NCI-H524 (cell line): ENCODE data around the gene NUDT16L1.
"Not testable (repeated sequence)": the region's sequence is repeated elsewhere in the genome, so short reads cannot be mapped to it uniquely, and the experiment has no call there.

ENCODE experiments used
- DNase-seq, 2 experiments: peaks; one replicate each; lab custom pipeline; 2025; lab: John Stamatoyannopoulos, UW

NUDT16L1 gene

DNA sequence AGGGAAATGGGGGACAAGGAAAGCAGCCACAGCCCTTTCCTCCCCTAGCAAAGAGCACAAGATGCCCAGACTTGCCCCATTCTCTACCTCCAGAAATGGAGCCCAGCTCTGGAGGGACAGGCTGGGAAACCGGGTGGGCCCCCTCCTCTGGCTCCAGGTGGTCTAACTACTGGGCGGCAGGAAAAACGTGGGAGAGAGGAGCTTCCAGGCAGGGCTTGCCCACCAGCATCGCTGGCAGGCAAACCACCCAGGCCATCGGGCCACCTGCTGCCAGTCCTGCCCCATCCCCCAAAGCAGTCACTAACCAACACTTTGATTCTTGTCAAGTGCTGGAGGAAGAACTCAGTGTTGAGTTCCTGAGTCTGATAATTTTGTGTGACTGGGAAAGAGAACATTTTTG lies 25.1 kb downstream of the NUDT16L1 start:
- DNase-seq = no peak

DNA sequence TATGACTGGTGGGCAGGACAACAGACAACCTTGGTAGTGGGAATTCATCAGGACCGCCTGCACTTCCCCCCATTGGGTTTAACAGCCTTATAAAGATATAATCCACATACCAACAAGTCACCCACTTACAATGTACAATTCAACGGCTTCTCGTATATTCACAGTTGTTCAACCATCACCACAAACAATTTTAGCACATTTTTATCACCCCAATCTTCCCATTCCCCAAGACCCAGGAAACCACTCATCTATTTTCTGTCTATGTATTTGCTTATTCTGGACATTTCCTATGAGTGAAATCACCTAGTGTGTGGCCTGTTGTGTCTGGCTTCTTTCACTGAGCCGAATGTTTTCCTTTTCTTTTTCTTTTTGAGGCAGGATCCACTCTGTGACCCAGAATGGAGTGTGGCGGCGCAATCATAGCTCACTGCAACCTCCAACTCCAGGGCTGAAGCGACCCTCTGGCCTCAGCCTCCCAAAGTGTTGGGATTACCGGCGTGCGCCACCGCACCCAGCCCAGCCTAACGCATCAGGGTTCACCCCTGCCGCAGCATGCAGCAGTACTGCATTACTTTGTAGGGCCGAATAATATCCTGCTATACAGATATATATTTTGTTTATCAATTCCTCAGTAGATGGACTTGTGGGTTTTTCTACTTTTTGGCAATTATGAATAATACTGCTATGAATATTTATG lies 29.9 kb downstream of the NUDT16L1 start:
- DNase-seq = no peak

DNA sequence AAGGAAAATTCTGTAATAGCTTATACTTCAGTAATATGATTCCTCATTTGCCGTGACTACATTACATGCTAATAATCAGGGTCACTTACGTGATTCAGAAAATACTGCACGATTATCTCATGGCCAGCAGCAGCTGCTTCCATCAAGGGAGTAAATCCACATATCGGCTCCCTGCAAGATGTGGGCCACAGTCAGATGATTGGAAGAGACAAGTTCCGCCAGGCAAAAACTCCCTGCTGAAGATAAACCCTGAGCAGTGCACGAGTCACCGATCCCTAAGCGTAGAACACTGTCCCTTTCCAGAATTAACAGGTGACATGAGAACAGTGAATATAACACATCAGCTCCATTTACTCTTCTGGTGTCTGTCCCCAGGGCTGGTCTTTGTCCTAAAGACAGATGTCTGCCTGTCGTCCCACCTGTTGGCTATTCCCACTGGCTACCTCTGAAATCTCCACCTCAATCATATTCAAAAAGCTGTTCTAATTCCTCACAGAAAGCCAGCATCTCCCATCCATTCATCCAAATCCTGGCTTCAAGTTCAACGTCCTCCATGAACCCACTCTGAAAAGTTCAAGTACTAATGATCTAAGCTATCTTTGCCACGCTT lies 31.4 kb downstream of the NUDT16L1 start:
- DNase-seq = no peak

DNA sequence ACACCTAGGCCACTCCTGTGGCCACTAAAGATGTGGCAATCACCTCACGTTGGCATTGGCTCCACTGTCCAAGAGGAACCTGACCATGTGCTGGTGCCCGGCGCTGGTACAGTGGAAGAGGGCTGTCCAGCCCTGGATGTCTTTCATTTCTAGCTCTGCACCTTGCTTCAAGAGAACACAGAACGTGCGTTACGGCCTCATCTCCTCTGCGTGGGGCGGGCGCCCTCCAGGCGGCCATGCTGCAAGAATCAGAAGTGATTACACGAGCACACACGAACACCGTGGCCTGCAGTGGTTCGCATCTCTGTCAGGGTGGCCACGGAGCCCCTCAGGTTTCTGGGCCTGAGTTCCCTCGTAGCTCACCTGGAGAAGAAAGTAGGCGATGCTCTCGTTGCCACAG lies 33.3 kb downstream of the NUDT16L1 start:
- DNase-seq = no peak

DNA sequence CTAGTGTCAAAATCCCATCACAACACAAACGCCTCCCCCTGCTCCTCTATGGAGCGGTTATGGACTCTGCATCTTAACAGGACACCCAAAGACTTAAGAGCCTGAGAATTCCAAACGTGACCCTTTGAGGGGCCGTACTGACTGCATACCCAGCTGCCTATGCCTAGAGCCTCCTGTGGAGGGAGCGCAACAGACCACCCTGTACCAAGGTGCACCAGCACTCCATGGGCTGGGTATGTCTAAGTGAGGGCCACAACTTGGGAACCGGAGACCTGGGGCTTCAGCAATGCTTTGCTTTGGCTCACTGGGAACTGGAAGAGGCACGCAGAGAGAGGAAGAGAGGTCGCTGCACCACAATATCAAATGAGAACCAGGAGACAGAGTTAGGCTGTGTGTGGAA lies 35.3 kb downstream of the NUDT16L1 start:
- DNase-seq = no peak

DNA sequence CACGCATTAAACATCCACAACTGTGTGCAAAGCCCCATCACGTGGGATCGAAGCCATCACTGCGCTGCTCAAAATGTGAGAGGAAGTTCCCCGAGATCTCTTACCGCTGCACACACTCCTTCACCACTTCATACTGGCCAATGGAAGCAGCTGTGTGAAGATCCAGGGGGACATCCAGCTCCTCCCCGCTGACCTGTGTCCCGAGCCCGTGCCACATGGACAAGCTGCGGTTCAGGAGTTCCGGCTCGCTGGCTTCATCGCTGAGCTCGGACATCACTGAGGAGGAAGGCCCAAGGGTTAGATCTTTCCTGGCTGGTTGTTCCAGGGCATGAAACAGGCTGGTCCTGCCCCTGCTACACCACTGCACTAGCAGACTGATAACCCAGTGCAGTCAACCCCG lies 36.5 kb downstream of the NUDT16L1 start:
- DNase-seq = no peak

DNA sequence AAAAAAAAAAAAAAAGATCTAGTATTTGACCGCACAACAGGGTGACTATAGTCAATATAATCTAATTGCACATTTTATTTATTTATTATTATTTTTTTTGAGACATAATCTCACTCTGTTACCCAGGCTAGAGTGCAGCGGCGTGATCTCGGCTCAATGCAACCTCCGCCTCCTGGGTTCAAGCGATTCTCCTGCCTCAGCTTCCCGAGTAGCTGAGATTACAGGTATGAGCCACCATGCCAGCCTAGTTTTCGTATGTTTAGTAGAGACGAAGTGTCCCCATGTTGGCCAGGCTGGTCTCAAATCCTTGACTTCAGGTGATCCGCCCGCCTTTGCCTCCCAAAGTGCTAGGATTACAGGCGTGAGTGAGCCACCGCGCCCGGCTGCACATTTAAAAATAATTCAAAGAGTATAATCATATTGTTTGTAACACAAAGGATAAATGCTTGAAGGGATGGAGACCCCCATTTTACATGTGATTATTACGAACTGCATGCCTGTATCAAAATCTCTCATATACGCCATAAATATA lies 39.9 kb downstream of the NUDT16L1 start:
- DNase-seq = no peak

DNA sequence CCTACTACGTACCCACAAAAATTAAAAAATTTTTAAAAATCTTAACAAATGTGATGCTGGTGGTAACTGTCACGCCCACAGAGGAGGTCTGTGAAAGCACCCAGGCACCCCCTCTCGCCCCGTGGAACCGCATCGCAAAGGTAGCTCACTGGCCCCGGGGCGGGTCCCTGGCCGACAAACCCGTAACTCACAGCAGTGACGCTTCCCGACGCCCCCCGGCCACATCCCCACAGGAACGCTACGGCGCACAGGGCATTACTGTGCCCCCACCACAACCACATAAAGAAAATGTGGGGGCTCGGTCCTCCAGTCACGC lies 40.3 kb downstream of the NUDT16L1 start:
- DNase-seq = peak in 1 of 2 experiments; percentile 44

DNA sequence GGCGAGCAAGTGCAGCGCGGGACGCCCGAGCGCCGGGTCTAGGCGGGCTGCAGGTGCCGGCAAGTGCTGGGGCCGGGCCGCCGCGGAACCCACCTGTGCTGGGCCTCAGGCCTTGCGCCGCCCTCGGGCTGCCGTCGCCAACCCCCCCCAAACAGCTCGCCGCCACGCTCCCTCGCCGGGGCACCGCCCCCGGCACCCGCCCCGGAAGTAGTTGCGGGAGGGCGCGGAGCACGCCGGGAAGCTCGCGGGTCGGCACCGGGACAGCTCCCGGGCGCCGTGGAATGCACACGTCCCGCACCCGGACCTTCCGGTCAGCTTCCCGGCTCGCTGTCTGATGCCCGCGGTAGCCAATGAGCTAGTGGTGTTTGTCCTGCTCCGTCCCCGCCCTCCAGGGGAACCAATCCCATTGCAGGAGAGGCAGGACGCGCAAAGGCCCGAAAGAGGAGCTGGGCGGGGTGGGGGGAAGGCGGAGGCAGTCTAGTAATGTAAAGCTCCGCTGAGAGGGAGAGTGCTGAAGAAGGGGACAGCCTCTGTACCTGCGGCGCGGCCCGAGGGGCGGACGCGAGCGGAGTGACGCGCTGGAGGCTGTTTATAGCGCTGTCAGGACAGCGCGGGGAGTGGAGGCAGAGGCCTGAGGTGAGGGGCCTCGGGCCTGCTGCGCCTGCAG lies 40.8 kb downstream of the NUDT16L1 start, which contains the start of the genes ANKS3 and DNAAF8:
Gene ANKS3 (minus strand): TSS at position 209 of the 667 bp plus-strand sequence. CDS start 4,122 bp downstream, outside the sequence.
Gene DNAAF8 (plus strand): TSS at position 475 of the 667 bp plus-strand sequence. CDS start 1,978 bp downstream, outside the sequence.
- DNase-seq = peak; percentile 93 to 96

DNA sequence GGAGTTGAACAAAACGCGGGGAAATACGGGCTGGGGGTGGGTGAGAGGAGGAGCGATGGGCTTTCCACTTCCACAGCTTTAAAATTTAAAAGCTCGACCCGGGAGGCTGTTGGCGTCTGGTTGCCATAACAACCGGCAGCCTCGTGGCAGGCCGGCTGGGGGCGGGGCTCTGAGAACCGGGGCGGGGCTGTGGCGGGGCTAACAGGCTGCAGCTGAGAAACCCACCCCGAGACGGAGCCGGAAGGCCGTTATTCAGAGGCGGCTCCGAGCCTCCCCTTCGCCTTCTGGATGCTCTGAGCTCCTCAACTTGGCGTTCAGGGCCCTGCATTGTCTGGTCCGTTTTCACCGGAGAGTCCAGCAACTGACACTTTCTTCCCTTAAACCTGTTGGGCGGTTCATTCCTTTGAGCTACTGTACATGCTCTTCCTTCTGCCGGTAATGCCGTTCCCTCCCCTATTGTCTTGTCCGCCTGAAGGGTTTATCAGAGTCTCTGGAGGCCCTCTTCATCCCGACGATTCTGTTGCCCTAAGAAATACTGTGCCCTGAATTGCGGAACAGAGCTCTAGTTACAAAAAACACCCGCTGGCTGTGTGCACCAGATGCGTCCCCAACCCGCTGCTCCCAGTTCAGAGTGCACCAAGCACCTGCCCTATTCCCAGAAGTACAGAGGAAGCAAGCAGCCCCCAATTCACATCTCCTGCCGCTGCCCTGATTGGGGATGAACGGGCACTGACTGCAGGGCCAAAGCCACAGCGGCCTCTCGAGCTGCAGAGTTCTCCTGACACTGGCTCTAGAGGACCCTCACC lies 41.6 kb downstream of the NUDT16L1 start:
- DNase-seq = peak; percentile 74 to 79

DNA sequence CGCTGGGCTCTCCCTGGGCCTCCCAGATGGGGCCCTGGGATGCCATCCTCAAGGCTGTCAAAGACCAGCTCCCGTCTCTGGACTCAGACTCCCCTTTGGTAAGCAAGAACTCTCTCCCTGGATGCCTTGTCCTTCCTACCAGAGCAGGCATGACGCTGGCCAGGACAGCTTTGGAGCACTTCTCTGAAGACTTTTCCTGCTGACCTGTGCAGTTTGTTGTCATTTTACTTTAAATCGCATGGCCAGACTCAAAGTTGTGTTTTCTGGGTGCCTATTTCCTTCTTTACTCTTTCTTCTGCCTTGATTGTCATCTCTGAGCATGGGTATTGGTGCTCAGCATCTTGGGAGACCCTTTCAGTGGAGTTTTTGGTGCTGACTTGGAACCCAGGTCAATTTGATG lies 43.2 kb downstream of the NUDT16L1 start:
- no peak for DNase-seq

DNA sequence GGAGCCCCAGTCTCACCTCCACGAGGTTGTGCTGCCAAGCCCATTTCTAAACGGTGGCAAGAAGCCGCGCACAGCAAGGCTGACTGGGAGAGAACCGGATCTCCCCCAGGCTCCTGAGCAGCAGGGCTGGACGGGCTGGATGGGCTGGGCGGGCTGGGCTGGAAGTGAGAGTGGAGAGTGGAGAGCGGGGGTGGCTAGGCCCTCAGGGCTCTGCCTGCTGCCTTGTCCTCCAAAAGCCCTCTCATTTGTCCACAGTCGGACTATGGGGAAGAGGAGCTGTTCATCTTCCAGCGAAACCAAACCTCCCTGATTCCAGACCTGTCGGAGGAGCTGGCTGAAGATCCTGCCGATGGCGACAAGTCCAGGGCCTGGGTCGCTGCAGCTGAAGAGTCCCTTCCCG lies 44.2 kb downstream of the NUDT16L1 start:
- no peak for DNase-seq

DNA sequence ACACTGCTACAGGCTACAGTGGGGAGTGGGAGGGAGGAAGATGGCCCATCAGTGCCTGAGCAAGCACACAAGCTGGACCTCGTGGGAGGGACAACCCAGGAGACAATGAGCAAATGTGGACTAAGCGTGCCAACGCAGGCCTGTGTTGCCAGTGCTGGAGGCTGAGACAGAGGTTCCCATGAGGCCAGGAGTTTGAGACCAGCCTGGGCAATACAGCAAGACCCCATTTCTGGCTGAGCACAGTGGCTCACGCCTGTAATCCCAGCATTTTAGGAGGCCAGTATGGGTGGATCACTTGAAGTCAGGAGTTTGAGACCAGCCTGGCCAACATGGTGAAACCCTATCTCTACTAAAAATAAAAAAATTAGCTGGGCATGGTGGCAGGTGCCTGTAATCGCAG lies 45.0 kb downstream of the NUDT16L1 start:
- not testable (repeated sequence) for DNase-seq

DNA sequence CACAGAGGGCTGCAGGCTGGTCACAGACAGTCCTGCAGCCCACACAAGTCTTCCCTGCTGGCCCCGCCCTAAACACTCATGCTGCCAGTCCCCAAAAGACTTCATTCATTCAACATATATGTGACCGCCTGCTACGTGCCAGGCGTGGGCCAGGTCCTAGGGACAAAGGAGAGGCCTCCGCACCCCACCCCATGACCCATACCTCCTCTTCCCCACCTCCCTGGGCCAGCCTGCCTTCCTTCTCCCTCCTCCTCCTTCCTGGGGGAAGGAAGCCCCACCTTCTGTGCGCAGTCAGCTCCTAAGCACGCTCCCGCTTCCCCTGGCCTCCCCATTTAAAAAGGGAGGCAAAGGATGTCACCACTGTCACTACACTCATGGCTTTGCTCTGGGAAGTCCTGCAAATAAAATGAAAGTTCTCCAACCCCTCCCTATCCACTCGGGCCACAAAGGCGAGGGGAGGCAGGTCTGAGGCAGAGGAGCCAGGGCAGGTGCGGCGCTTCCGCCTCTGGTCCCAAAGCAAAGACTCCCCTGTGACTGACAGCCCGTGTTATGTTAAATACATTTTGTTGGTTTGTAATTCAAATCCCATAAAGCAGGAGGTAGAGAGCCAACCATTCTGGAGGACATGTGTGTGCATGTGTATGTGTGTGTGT lies 50.0 kb downstream of the NUDT16L1 start:
- DNase-seq = no peak

DNA sequence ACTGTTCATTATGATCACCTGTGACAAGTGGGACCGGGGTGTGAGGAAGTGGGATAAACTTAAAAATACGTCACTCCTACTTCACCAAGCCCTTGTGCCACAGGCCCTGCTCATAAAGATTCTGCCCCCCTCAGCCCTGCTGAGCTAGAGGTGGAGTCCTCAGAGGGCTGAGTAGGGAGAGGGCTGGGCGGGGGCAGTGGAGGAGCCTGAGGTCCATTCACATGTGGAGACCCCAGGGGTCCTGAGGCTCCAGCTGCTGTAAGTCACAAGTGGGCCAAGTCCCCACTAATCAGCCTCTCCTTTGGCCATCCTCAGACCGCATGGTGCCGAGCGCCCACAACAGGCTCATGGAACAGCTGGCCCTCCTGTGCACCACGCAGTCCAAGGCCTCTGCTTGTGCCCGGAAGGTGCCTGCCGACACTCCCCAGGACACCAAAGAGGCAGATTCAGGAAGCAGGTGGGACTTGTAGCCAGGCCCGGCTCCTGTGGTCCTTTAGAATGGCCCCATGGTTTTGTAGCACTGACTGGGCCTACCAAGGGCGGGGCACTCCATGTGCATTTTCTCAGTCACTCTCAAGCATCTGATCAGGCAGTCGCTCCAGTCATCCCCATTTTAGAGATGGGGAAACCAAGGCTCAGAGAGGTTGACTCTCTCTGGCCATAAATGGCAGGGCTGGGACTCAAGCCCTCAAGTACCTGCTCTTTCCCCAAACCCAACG lies 51.4 kb downstream of the NUDT16L1 start:
- peak; percentile 15 to 42 for DNase-seq

DNA sequence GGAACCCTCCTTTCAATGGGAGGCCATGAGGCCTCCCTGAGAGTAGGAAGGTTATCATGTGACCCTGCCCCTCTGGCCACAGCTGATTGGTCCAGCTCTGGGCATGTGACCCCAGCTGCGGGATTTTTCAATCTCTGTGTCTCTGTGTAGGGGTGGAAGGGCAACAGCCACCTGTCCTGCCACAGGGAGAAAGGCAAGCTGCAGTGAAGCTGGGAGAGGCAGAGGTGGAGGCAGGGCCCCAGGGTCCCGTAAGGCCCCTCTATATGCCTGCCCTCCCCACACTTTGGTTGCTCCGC lies 51.9 kb downstream of the NUDT16L1 start:
- DNase-seq = no peak
